ENCODE results near the gene ASTL.

The ASTL gene

GRCh38 chr2:96110621-96111256 is 27.6 kb downstream of the ASTL start:
- DNase-seq: no peak

- DNase-seq: no peak
Observed at GRCh38 chr2:96109931-96110511, 28.3 kb downstream of the ASTL start.

- no peak for DNase-seq
Observed at GRCh38 chr2:96109361-96109680, 29.0 kb downstream of the ASTL start.

GRCh38 chr2:96108541-96109360 is 29.6 kb downstream of the ASTL start:
- no peak for DNase-seq

- no peak for DNase-seq
Observed at GRCh38 chr2:96108151-96108540, 30.2 kb downstream of the ASTL start.

- no peak for DNase-seq
Observed at GRCh38 chr2:96107708-96108065, 30.6 kb downstream of the ASTL start.

- no peak for DNase-seq
Observed at GRCh38 chr2:96106991-96107707, 31.2 kb downstream of the ASTL start.

- no peak for DNase-seq
Observed at GRCh38 chr2:96105994-96106715, 32.1 kb downstream of the ASTL start.

- DNase-seq: no peak
Observed at GRCh38 chr2:96105152-96105915, 33.0 kb downstream of the ASTL start.

- DNase-seq: no peak
Observed at GRCh38 chr2:96104487-96104861, 33.8 kb downstream of the ASTL start.

- peak; percentile 23 for DNase-seq
Observed at GRCh38 chr2:96103761-96104486, 34.4 kb downstream of the ASTL start.

GRCh38 chr2:96103187-96103601 is 35.1 kb downstream of the ASTL start:
- no peak for DNase-seq

- DNase-seq: no peak
Observed at GRCh38 chr2:96102596-96103186, 35.6 kb downstream of the ASTL start.

GRCh38 chr2:96100893-96101304 is 37.4 kb downstream of the ASTL start:
- DNase-seq: no peak

- no peak for DNase-seq
Observed at GRCh38 chr2:96099861-96100798, 38.2 kb downstream of the ASTL start.

GRCh38 chr2:96098900-96099590 is 39.3 kb downstream of the ASTL start:
- no peak for DNase-seq

GRCh38 chr2:96097951-96098823 is 40.1 kb downstream of the ASTL start:
- no peak for DNase-seq

- no peak for DNase-seq
Observed at GRCh38 chr2:96097441-96097840, 40.9 kb downstream of the ASTL start.

Measured in AML-193 (cell line).